Psoas muscle (tissue), 8 donors: ENCODE measurements around the gene DDTL. TPM values are rescaled to one million over a fixed set of nuclear protein-coding genes. Genes with fewer than 3 reads are reported as not detected.
"Not testable (repeated sequence)": the region's sequence is repeated elsewhere in the genome, so short reads cannot be mapped to it uniquely, and the experiment has no call there.

Experiments
- ATAC-seq, 4 donors: fragments of 200-7000 bp; cut with Tn5 transposase; one replicate each; pipeline ENCODE4 v1.9.1; 2020; ENCODE audit warnings: moderate library complexity in 3 of 4, mild to moderate bottlenecking in 2 of 4
- DNase-seq, 2 donors: peaks; one replicate each; pipeline ENCODE4 v3.0.0-alpha.2; 2020
- H3K27ac ChIP-seq: fragments of 200-600 bp; one replicate; pipeline ENCODE4 v1.8.0; 2022
- H3K27me3 ChIP-seq, 3 donors: fragments of 200-600 bp in 1 of 3; one replicate each; pipeline versions ENCODE4 v1.6.1 to v1.8.0; 2013 to 2022; ENCODE audit warnings: low read length in 2 of 3, mild to moderate bottlenecking in 2 of 3, moderate library complexity in 1 of 3; ENCODE audit not compliant: insufficient read depth in 3 of 3
- H3K36me3 ChIP-seq, 2 donors: fragments of 200-600 bp in 1 of 2; one replicate each; pipeline versions ENCODE4 v1.6.1 to v1.8.0; 2013 to 2022; ENCODE audit warnings: low read depth in 1 of 2, mild to moderate bottlenecking in 1 of 2, moderate library complexity in 1 of 2; ENCODE audit not compliant: insufficient read depth in 1 of 2
- H3K4me1 ChIP-seq: fragments of 200-600 bp; one replicate; pipeline ENCODE4 v1.8.0; 2022
- H3K4me3 ChIP-seq: fragments of 200-600 bp; one replicate; pipeline ENCODE4 v1.8.0; 2022; ENCODE audit warnings: mild to moderate bottlenecking
- H3K9me3 ChIP-seq: fragments of 200-600 bp; one replicate; pipeline ENCODE4 v1.8.0; 2022
- WGBS, 3 donors: extraction: QIAGEN DNeasy Blood & Tissue Kit; methylation state at CpG; one replicate each; pipeline versions ENCODE4 v1.1.6 to v1.1.7; 2013; 5-methylcytosine and 5-hydroxymethylcytosine counted together
- intact Hi-C, 2 donors: fragments of 100-400 bp; cut with DNase I; formaldehyde crosslinking; loops; one replicate each; pipeline versions ENCODE4 v1.11.0 to v1.14.2; 2022
- polyA plus RNA-seq, 3 donors: library from polyadenylated mRNA; stranded (reverse); fragments of 200-250 nt; gene quantifications; one replicate each; pipeline ENCODE4 v1.2.3, GENCODE V29; 2013
- total RNA-seq, 4 donors: library from RNA; stranded (reverse); fragmentation: NEBNext Ultra II Directional in 2 of 4; extraction: Animal tissue kit (Norgen Biotek cat#: 25700) in 2 of 4; gene quantifications; one replicate each; pipeline versions ENCODE4 v1.2.1 to v1.2.4, GENCODE V29; 2021 to 2023
- TF ChIP-seq, protein P1 (sequence below): fragments of 200-600 bp; IDR thresholded peaks from one replicate; pipeline ENCODE4 v1.8.0; 2022; ENCODE audit warnings: antibody characterized with exemption
- donor health status: healthy with polysubstance abuse.
- donor health status: DM: no; HTN: no; CAD: no; lungs with moderate emphysema.
- donor health status: Bipolar disorder and iron deficiency.
- donor health status: healthy.
- donor health status: DM: yes; HTN: yes; CAD: no.
- donor health status: DM: no; HTN: no; CAD: no.
- donor health status: DM: no; HTN: no; CAD: no.
- donor health status: DM: yes; HTN: yes; CAD: no.

The DDTL gene
- total and polyA plus RNA-seq, 7 donors, result 0.77 to 6.6 (median 0.96) TPM

DNA sequence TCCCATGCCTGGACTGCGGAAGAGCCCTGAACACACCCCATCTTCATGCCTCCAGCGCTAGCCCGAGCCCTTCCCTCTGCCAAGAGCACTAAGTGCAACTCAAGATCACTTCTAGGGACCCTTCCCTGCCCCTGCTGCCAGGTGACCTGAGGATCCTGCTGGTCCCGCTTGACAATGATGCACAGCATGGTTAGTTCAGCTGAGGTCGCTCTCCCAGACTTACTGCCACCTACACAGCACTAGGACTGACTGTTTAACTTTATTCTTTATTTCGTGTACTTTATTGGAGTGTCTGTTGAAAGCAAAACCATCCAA is 11.7 kb upstream of the DDTL start:
- not testable (repeated sequence) for H3K36me3 ChIP-seq

DNA sequence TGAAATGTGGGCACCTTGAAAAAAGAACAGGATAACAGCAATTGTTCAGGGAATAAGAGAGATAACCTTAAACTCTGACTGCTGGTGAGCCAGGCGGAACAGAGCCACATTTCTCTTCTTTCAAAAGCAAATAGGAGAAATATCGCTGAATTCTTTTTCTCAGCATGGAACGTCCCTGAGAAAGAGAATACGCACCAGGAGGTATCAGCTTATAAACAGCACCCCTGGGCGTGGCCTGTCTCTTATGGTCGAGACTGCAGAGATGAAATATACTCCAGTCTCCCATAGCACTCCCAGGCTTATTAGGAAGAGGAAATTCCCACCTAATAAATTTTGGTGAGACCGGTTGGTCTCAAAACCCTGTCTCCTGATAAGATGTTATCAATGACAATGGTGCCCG is 10.8 kb upstream of the DDTL start:
- not testable (repeated sequence) for H3K27me3 ChIP-seq, H3K27ac ChIP-seq, H3K4me3 ChIP-seq, ATAC-seq, H3K9me3 ChIP-seq, H3K4me1 ChIP-seq, DNase-seq, H3K36me3 ChIP-seq
- intact Hi-C loops, result loop anchor here in 1 of 2 donors (5.0 kb wide), 2 partner anchors 94 to 414 kb away; no protein-coding TSS in a partner anchor
- 69 to 77% (median 75%) methylated on average over 6 of the region's 8 CpGs for WGBS, 3 donors

More for the DNA sequence above, 11.7 kb upstream of the DDTL start:
- intact Hi-C loops, result loop anchor here in 1 of 2 donors (5.0 kb wide), 2 partner anchors 93 to 413 kb away; no protein-coding TSS in a partner anchor
- H3K4me3 ChIP-seq, H3K4me1 ChIP-seq, H3K27me3 ChIP-seq, DNase-seq, H3K27ac ChIP-seq, H3K9me3 ChIP-seq, ATAC-seq: not testable (repeated sequence)
- 77 to 89% (median 84%) methylated on average over 3 to 6 of the region's 6 CpGs for WGBS, 3 donors

DNA sequence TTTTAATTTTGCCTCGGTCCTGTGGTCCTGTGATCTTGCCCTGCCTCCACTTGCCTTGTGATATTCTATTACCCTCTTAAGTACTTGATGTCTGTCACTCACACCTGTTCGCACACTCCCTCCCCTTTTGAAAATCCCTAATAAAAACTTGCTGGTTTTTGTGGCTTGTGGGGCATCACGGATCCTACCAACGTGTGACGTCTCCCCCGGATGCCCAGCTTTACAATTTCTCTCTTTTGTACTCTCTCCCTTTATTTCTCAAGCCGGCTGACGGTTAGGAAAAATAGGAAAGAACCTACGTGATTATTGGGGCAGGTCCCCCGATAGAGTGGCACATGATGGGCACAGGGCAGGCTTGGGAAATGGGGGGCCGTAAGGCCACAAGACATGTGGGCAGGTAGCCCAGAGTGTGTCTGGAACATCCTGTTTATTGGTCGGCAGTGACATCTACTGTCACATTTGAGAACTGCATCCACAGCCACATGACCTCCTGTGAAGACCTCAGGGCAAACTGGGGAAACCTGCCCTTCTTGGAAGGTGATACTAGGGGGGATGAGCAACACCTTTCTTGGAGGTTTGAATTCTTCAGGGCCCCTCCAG is 10.3 kb upstream of the DDTL start:
- not testable (repeated sequence) for H3K4me1 ChIP-seq, H3K4me3 ChIP-seq, H3K27ac ChIP-seq, H3K9me3 ChIP-seq, H3K27me3 ChIP-seq, H3K36me3 ChIP-seq
- intact Hi-C loops, result loop anchor here in 1 of 2 donors (5.0 kb wide), 2 partner anchors 94 to 414 kb away; no protein-coding TSS in a partner anchor
- TF ChIP-seq, protein P1, sequence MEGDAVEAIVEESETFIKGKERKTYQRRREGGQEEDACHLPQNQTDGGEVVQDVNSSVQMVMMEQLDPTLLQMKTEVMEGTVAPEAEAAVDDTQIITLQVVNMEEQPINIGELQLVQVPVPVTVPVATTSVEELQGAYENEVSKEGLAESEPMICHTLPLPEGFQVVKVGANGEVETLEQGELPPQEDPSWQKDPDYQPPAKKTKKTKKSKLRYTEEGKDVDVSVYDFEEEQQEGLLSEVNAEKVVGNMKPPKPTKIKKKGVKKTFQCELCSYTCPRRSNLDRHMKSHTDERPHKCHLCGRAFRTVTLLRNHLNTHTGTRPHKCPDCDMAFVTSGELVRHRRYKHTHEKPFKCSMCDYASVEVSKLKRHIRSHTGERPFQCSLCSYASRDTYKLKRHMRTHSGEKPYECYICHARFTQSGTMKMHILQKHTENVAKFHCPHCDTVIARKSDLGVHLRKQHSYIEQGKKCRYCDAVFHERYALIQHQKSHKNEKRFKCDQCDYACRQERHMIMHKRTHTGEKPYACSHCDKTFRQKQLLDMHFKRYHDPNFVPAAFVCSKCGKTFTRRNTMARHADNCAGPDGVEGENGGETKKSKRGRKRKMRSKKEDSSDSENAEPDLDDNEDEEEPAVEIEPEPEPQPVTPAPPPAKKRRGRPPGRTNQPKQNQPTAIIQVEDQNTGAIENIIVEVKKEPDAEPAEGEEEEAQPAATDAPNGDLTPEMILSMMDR, result peak; percentile 88
- peak; percentile 70 to 81 (median 77) for ATAC-seq
- DNase-seq, result peak; percentile 66 to 77
- WGBS, 3 donors, result 19 to 28% (median 20%) methylated on average over 12 of the region's 12 CpGs

DNA sequence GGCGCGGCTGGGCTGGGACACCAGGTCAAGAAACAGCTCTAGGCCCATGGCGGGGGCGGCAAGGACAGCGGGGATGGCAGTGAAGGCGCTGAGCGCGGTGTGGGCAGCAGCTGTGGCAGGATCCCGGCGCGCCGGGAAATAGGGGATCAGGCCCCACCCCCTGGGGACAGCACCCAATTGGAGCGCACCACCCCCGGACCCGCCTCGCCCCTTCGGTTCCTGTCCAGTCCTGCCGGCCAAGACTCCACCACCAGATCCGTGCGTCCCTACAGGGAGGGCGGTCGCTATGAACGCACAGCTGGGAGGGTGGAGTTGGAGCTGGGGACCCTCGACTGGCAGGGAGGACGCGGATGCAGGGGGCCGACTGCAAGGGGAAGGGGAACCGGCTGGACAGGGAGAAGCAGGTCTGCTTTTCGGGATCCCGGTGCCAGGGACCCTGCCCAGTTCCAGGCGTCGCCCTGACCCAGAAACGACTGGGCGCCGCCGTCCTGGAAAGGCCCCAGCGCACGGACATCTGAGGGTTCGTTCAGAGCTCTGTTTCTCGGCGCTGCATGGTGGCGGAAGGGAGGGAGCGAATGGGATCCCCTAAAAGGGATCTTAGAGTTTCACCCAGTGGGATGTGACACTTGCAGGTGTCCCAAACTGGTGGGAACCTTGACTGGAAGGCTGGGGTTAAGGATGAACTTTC is 5.5 kb upstream of the DDTL start, which contains the start of gene GSTT2B:
Gene GSTT2B, minus strand, starts transcription at position 112 of the 688 bp plus-strand sequence. Its CDS starts 64 bp downstream, at position 48.
- intact Hi-C loops, H3K4me3 ChIP-seq: not testable (repeated sequence)
- peak; percentile 72 to 91 (median 81) for ATAC-seq

DNA sequence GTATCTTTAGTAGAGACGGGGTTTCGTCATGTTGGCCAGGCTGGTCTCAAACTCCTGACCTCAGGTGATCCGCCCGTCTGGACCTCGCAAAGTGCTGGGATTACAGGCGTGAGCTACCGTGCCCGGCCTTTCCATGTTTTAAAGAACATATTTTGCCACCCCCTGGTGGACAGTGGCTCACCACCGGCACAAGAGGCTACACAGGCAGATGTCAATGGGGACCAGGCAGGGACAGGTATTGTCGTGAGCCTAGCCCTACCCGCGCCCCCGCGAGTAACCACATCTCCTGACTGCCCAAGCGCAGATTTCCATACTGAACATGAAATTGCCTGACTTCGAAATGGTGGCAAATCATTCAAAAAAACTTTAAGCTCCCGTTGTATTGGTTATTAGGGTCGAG is 594 bp upstream of the DDTL start:
- H3K4me1 ChIP-seq, DNase-seq, H3K4me3 ChIP-seq, H3K27me3 ChIP-seq, H3K9me3 ChIP-seq, intact Hi-C loops, H3K27ac ChIP-seq: not testable (repeated sequence)
- peak; percentile 43 to 56 (median 46) for ATAC-seq
- H3K36me3 ChIP-seq, result peaks cover 0 to 22% of the 10 kb centered on the region in 2 donors
- WGBS, 3 donors, result no CpG with 5 or more reads among the region's 18 CpGs

More for the DNA sequence above, 5.5 kb upstream of the DDTL start, which contains the start of gene GSTT2B:
- H3K9me3 ChIP-seq, H3K4me1 ChIP-seq, H3K36me3 ChIP-seq, H3K27me3 ChIP-seq, H3K27ac ChIP-seq, DNase-seq: not testable (repeated sequence)
- WGBS, 3 donors, result no CpG with 5 or more reads among the region's 43 CpGs

GRCh38 chr22:23969071-23969470 is 2.4 kb downstream of the DDTL start:
- Histone ChIP-seq H3K27ac (no peak overlapping the region), H3K36me3 (peaks cover 0 to 31% of the 10 kb centered on the region in 2 donors), H3K9me3 (no peaks in the 10 kb centered on the region), H3K4me3 (peak overlapping the region; percentile 1), H3K27me3 (no peaks in the 10 kb centered on the region), H3K4me1 (peaks cover 7% of the 10 kb centered on the region)
- 80 to 96% (median 87%) methylated on average over 3 of the region's 3 CpGs for WGBS, 3 donors
- no peak for ATAC-seq
- TF ChIP-seq, protein P1, result no peak
- intact Hi-C loops, result no loop called here
- no peak for DNase-seq
